Suppressor macrophage treated with lipopolysaccharide for 1 hour (primary cell): ENCODE data around the gene TSACC.
"Not testable (repeated sequence)": the region's sequence is repeated elsewhere in the genome, so short reads cannot be mapped to it uniquely, and the experiment has no call there.

ENCODE experiments used
- DNase-seq, 3 donors: peaks; one replicate each; pipeline ENCODE4 v3.0.0-alpha.2; 2020 to 2022

The TSACC gene

DNA sequence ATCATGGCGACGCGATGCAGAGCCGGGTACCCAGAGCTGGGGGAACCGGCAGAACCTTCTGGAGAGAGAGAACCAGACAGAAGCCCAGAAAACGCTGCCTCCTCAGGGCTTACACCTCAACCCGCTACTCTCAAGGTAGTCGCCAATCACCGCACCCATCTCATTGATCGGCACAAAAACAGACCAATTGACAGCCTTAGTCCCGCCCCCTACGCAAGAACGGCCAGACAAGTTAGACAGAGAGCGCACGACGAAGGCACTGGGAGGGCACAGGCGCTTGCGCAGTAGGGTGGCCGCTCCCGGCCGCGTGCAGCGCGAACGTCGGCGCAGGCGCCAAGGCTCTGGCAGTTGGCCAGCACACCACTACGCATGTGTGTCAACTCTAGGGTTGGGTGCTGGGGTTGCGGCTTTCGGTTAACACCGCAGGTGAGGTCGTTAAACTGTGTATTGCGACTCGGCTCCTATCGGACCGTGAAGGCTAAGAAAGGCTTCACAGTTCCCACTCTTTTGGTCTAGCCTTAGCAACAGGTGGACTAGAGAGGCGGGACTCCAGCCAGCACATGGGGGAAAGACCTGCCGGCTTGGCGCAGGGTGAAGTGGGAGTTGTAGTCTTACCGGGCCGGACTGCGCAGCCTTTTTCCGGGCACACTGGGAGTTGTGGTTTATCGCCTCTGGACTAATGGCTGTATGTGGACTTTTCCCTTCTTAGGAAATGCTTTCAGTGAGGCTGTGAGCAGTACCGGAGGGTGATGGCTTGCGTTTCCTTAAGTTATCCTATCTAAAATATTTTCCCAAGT is at the start of gene TSACC, which contains the start of gene CCT3:
TSS of gene TSACC (plus strand) at position 347 of the 797 bp plus-strand sequence. CDS start 1,232 bp downstream, outside the sequence.
TSS of gene CCT3 (minus strand) at position 113 of the 797 bp plus-strand sequence. CDS start at position 5, 108 bp downstream.
- DNase-seq = peak; percentile 100

DNA sequence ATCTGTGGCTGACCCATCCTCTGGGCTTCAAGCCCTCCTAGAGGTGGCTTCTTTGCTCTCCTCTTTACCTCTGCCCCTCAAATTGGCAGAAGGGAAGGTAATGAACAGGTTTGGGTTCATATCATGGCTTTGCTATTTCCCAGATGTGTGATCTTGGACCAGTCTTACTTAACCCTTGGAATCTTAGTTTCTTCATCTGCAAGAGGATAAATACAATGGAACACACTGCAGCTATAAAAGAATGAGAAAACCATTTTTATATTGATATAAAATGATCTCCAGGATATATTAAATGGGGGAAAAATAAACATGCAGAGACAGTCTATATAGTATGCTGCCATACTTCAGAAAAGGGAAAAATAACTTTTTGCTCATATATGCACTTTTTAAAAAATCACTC is 48.5 kb upstream of the TSACC start:
- DNase-seq = no peak

DNA sequence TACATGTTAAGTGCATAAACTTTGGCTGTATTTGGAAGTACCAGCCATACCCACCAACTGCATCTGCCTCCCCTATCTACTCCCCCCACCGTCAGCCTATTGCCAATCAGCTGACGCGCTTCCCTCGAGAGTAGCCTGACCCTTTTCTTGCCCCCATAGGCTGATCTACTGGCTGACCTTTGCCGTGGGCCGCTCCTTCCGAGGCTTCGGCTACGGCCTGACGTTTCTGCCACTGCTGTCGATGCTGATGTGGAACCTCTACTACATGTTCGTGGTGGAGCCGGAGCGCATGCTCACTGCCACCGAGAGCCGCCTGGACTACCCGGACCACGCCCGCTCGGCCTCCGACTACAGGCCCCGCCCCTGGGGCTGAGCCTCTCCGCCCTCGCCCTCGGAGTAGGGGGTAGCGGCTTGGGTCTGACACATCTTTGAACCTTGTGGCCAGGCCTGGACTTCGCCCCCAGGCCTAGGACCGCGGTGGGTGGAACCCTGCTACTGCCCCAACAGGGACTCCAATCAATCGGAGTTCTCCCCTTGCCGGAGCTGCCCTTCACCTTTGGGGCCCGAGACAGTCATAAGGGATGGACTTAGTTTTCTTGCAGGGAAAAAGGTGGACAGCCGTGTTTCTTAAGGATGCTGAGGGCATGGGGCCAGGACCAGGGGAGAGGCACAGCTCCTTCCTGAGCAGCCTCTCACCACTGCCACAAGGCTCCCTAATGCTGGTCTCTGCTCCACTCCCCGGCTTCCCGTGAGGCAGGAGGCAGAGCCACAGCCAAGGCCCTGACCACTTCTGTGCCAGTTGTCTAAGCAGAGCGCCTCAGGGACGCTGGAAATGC is 46.9 kb upstream of the TSACC start:
- peak; percentile 83 to 89 (median 83) for DNase-seq

DNA sequence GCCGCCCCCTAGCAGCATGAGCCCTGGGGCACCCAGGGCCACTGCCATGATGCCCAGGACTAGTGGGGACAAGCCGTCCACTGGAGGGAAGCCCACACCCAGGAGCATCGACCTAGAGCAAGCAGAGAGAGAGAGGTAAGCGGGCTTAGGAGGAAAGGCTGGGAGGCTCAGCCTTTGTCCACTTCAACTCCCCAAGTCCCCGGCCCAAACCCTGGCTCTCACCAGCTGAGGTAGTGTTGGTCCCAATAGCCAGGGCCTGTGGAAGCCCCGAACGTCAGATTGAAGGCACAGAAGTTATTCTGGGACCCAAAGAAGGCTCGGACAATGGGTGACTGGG is 45.3 kb upstream of the TSACC start:
- no peak for DNase-seq

DNA sequence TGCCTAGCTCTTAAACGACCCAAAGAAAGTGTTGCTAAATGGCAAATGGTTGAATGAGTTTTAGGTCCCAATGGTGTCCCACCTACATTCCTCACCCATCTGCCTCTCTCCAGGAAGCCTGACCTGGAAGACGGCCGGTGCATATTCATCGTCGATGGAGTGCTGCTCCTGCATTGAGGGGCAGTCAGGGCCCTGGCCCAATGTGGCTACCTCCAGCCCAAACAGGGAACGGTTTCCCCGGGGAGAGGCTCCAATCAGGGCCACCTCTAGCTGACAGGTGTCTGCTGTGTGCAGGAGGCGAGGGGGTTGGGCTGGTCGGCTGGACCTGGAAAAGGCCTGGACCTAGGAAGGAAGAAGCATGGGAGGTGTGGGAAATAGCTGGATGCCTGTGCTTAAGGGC is 44.4 kb upstream of the TSACC start:
- DNase-seq = no peak

DNA sequence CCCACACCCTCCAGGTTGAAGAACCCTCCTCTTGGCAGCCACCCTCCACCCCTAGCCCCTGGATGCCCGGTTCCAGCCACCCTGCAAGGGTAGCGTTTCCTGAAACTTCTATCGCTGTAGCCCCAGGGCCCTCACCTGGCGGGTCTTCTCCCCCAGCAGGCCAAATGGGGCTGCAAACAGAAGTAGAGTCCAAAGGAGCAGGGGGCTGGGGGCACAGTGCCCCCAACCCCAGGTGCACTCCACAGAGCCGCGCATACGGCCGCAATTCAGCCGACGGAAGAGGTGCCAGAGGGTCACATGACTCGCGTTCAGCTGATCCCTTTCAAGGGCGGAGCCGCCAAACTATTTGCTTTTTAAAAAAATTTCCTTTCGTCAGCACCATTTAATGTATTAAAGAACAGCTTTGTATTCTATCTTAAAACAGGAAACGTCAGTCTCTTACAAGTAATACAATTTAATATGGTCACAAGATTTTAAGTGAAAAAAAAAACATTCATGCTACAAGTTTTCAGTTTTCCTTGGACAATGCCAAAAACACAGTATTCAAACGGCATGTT is 42.9 kb upstream of the TSACC start, which contains the start of gene GLMP:
TSS of gene GLMP (minus strand) at position 289 of the 557 bp plus-strand sequence. CDS start at position 255, 34 bp downstream.
- peak; percentile 69 to 74 (median 71) for DNase-seq

DNA sequence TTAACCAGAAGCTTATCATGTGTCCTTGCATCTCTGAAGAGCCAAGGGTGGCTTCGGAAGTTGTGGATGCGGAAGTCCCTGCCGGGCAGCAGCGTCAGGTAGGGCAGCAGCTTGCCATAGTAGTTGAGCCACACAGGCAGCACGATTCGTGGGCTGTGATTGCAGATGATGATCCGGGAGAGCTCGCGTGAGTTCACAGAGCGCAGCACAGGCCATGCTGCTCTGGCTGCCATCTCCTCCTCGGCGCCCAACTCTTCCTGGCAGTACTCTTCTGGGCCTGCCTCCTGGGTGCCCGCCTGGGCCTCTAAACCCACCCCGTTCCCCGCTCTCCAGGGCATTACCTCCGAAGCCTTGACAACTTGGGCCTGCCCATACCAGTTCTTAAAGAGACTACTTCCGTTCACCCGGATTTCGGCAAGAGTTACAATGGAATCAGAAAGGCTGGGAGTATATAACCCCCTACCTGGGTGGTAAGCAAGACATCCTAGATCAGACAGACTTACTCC is 39.4 kb upstream of the TSACC start, which contains the start of gene VHLL:
TSS of gene VHLL (minus strand) at position 456 of the 506 bp plus-strand sequence. CDS start at position 338, 118 bp downstream.
- no peak for DNase-seq

DNA sequence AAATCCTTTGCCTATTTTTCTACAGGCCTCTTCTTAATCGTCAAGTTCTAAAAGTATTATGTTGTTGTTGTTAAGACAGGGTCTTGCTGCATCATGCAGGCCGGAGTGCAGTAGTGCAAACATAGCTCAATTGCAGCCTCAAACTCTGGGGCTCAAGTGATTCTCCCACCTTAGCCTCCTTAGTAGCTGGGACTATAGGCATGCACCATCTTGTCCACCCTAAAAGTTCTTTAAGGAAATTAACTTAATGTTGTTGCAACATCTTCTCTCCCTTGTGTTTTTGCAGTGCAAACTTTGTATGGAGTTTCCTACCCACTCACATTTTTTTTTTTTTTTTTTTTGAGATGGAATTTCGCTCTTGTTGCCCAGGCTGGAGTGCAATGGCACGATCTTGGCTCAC is 35.1 kb upstream of the TSACC start:
- no peak for DNase-seq

DNA sequence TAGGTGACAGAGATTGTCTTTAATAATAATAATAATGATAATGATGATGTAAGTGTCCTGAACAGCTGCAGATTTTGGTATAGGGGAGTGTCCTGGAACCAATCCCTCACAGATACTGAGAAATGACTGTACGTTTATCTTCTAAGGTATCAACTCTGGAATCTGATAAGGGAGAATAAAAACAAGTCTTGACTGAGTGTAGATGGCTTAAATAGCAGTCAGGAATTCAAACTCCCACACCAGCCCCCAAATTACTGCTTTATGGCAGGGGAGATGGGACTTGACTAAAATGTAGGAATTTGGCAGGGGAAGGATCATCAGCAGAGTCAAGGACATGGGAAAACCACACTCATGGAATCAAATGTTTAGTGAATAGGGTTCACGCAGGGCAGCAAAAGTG is 33.1 kb upstream of the TSACC start:
- no peak for DNase-seq

DNA sequence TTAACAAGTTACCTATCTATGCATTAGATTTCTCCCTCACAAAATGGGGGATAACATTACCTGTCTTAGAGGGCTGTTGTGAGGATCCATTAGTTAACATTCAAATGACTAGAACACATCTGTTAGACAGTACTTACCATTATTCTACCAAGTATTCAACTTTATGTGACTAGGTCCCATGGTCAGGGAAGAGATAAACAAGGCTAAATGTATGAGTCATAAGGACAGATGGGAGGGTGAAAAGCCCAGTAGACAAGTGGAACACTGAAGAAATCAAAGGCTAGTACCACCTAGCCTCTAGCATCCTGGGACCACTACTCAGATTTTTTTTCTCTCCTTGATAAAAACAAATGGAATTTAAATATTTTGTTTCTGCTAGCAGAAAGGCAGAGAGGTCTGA is 30.2 kb upstream of the TSACC start:
- DNase-seq = no peak

DNA sequence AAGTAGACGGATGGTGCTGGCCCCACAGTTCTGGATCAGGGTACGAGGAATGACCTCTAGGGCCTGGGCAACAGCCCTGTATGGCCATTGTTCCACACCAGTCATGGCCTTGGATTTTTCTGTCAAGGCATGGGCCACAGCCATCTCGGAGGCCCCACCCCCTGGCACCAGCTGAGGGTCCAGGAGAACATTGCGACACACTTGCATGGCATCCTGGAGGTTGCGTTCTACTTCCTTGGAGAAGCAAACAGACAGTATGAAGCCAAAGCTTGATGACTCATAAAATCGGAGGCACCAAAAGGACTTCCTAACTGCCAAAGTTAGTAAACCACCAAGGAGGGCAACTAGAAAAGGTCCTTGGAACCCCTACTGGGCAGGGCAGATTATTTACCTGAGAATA is 27.4 kb upstream of the TSACC start:
- DNase-seq = peak in 2 of 3 donors; percentile 11 to 16

DNA sequence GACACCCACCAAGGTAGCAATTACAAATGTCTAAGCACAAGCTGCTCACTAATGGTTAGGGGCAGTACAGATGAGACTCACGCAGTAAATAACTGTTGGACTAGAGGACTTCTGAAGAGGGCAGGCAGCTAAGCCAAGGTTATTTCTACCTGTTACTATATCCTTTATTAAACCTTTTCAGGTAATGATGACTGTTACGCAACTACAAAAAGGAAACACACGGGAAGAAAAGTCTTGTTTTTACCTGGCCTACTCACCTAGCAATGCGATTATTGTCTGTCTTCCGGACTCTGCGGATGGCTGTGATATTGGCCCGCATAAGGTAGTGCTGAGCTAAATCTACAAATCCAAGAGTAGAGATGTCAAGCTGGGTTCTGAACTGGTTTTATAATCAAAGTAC is 21.4 kb upstream of the TSACC start:
- no peak for DNase-seq

DNA sequence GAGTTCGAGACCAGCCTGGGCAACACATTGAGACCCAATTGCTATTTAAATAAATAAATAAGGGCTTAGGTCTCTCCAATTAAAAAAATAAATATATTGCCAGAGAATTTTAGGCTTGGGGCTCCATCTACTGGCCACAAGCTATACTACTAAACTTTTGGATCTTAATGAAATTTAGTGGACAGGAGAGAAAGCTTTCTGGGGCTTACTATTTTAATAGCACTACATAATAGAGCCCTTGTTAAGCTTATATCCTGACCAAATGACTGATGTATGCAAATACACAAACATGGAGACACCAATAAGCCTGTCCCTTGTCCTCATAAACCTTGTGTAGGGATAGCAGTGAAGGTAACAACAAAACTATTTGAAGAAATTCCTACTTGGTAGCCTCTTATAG is 18.7 kb upstream of the TSACC start:
- DNase-seq = peak; percentile 50 to 64 (median 59)

DNA sequence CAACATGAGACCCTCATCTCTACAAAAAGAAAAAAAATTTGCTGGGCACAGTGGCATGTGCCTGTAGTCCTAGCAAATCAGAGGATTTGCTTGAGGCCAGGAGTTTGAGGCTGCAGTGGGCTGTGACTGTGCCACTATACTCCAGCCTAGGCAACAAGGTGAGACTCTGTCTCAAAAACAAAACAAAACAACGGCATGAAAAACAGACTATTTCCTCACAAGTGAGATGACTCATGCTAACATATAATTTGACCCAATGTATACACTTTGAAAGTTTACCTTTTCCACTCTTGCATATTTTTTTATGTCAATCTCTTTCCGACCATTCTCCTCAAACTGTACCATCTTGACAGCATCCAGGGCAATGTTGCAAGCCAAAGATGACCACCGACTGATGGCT is 17.8 kb upstream of the TSACC start:
- DNase-seq = no peak

DNA sequence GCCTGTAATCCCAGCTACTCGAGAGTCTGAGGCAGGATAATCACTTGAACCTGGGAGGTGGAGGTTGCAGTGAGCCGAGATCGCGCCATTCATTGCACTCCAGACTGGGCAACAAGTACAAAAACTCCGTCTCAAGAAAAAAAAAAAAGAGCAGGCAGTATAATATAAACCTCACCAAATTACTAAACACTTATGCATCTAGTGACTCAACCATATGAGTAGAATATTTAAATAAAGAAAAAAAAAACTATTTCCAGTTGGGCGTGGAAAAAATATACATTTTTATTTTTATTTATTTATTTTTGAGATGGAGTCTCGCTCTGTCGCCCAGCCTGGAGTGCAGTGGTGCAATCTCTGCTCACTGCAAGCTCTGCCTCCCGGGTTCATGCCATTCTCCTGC is 15.1 kb upstream of the TSACC start:
- not testable (repeated sequence) for DNase-seq

DNA sequence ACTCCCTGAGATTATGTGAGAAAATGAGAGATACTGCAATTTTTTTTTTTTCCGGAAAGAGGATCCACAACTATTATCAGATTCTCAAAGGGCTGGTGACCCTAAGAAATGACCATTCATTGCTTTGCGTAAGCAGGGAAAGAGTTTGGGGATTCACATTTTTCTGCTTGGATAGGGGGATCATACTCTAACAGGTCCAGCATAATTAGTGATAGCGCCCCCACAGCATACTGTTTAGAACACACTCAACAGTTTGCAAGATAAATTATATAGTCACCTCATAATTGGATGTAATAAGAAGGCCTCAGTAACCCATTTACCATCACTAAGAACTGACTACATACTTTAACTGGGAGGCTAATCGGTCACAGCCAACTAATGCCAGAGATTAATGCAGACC is 2.1 kb upstream of the TSACC start:
- peak; percentile 10 to 23 (median 16) for DNase-seq

DNA sequence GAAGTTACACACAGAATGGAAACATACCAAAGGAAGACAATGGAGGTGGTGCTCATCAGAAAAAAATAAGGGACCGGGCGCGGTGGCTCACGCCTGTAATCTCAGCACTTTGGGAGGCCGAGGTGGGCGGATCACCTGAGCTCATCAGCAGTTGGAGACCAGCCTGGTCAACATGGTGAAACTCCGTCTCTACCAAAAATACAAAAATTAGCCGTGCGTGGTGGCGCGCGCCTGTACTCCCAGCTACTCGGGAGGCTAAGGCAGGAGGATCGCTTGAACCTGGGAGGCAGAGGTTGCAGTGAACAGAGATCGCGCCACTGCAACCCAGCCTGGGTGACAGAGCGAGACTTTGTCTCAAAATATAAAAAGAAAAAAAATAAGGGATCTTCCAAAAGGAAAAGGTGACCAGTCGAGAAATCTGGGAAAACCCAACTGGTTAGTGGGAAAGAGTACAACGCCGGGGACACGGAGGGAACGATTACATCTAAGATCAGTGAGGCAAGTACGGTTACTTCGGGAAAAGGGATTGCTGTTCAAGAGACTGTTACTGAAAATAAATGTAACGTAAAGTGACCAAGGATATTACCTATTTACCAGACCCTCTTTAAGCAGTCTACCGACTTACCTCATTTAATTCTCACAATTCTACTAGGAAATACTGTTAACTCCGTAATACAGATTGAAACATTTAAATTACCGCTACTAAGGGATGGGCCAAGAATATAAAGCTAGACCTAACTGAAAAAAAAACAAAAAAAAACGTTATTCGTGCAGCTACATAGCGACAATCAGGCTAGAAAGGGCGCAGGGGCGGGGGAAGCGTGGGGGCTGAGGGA is 1.1 kb upstream of the TSACC start:
- peak; percentile 20 to 48 (median 32) for DNase-seq

DNA sequence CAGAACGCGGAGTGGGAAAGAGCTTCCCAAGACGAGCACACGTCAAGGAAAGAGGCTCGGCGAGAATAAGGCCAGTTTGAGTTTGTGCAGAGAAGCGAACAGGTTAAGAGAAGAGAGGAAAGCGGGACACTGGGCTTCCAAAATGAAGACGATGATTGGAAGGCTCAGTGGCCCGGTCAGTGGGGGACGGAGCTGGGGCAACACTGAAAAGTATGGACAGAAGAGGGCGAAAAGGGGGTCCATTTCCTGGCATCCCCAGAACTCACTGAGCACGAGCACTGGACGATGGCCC is 492 bp upstream of the TSACC start:
- no peak for DNase-seq

DNA sequence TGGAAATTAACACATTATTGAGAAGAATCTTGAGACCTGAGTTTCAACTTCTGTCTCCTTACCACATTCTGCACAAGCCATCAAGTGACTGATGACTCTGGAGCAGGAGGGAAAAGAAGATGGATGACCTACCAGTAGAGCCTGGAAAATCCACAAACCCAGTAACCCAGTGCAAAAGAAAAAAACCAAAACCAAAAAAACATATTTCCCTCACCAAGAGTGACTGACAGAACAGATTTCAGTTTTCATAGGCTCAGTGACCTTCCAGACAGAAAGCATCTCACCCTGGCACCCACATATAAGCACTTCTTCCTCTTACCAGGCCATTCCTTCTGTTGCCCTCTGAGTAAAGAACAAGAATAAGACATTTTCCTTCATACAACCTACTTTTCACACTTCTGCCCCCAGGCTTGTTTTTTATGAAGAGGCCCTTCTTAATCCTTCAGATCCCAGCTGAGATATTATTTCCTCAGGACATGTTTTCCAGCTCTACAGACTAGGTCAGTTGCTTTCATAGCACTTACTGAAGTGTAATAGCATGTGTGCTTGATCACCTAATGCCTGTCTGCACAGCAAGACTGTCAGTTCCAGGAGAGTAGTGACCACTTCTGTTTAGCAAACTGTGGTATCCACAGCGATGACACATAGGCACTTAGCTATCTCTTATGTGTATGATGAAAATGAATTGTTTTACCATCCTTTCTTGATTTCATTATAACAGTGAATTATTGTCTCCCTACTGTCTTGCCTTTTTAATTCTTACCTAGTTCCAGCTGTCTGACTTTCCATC is 4.0 kb downstream of the TSACC start:
- DNase-seq = peak; percentile 9 to 50 (median 23)

DNA sequence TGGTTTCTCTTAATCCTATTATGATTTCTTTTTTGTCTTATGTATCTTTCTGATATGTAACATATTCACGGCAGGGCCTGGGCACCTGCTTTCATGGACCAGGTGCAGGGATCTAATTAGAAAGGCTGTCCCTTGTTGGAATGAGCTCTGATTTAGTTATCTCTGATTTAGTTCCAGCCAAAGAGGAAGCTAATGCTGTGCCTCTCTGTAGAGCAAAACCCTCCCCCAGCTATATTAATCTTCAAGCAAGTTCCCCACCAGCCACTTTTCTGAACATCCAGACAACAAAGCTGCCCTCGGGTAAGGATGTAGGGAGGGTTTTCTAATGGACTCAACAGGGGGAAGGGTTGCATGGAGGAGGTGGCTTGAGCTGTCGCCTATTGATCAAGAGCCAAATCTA is 6.1 kb downstream of the TSACC start:
- no peak for DNase-seq

DNA sequence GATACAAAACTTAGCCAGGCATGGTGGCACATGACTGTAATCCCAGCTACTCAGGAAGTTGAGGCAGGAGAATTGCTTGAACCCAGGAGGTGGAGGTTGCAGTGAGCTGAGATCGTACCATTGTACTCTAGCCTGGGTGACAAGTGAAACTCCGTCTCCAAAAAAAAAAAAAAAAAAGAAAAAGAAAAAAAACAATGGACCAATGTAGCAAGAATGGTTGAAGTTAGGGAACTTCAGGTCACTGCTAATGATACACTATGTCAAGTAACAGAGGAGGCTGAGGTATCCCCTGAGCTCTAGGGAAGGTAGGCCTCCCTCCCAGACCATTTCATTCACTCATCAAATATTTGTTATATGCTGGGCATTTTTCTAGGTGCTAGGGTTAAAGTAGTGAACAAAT is 7.7 kb downstream of the TSACC start:
- DNase-seq = not testable (repeated sequence)

DNA sequence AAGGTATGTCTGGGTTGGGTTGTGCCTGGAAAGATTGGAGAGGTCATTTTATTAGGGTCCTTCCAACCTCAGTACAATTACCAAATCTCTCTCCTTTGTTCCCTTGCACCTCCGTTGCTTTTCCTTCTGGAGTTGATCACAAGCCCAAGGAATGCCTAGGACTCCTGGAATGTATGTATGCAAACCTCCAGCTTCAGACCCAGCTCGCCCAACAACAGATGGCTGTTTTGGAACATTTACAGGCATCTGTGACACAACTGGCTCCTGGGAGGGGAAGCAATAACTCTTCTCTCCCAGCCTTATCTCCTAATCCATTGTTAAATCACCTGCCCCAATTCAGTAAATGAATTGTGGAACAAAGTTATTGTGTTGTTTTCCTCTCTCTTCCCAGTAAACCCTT is 8.3 kb downstream of the TSACC start:
- no peak for DNase-seq
